ENCODE measurements around the gene FRMD5. TPM values are rescaled to one million over a fixed set of nuclear protein-coding genes. Genes with fewer than 3 reads are reported as not detected.

FRMD5 gene
- total RNA-seq, 2 experiments from 2014 or later = 0.15 TPM; not detected in 1

DNA sequence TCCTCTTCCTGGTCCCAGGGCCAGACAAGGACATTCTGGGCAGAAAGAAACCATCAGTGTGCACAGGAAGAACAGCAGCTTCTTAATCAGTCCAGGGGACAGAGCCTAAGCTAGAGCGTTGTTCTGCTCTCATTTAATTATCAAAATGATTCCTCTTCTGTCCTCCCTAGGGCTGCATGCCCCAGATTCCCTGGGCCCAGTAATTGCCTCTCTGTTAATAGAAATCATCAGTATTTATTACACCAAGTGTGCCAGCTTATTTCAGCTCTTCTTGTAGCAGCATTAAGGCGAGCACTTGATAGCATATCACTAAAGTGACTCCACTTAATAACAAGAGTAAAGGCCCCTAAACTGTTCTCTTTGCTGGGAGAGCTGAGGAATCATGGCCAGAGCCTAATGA lies 296.2 kb downstream of the FRMD5 start:
- Mint-ChIP-seq H3K36me3 (ENCODE audit: low read depth) (no peaks in the 10 kb centered on the region), H3K27ac (no peak overlapping the region), H3K4me1 (peaks cover 2% of the 10 kb centered on the region), H3K9me3 (no peaks in the 10 kb centered on the region), H3K27me3 (no peaks in the 10 kb centered on the region), H3K4me3 (no peak overlapping the region)
- CTCF ChIA-PET = interaction anchor here (0.9 kb wide), 1 partner anchor 30 kb away, joined by 5 read pairs; no protein-coding TSS in a partner anchor
- POLR2A ChIA-PET = no interaction called here
- DNase-seq = no peak

- no peaks in the 10 kb centered on the region for H3K4me1 Mint-ChIP-seq
- H3K9me3 Mint-ChIP-seq = no peaks in the 10 kb centered on the region
- POLR2A ChIA-PET = interaction anchor here (0.6 kb wide), 1 partner anchor 41 kb away, joined by 4 read pairs; no protein-coding TSS in a partner anchor
- H3K4me3 Mint-ChIP-seq = no peak overlapping the region
- DNase-seq = no peak
- H3K27ac Mint-ChIP-seq = no peak overlapping the region
- CTCF ChIA-PET = no interaction called here
- no peaks in the 10 kb centered on the region for H3K27me3 Mint-ChIP-seq
- H3K36me3 Mint-ChIP-seq (ENCODE audit: low read depth) = no peaks in the 10 kb centered on the region
Measured at GRCh38 chr15:43896543-43896942, 298.5 kb downstream of the FRMD5 start.

DNA sequence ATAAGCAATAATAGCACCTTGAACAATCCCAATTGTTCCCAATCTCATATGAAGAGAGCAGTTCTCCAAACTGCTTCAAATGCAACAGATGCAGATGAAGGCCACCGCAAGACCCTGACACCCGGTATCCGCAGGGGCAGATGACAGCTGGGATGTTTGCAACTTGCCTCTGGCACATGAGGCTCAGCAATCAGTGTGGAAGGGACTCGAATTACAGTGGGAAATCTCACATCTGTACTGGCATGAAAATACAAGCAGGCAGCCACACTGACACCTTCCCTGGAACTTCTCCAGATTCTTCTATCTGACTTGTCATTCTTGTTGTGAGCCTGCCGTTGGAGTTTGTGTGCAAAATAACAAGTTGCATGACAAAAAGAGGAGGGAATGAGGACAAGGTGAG lies 299.5 kb downstream of the FRMD5 start:
- no peaks in the 10 kb centered on the region for H3K36me3 Mint-ChIP-seq (ENCODE audit: low read depth)
- no peak overlapping the region for H3K27ac Mint-ChIP-seq
- H3K9me3 Mint-ChIP-seq = no peaks in the 10 kb centered on the region
- no peaks in the 10 kb centered on the region for H3K27me3 Mint-ChIP-seq
- ChIA-PET POLR2A (interaction anchor here (0.5 kb wide), 1 partner anchor 92 kb away, joined by 4 read pairs; no protein-coding TSS in a partner anchor), CTCF (interaction anchor here (0.5 to 1.0 kb wide), 2 partner anchors 9 to 46 kb away, joined by 3 read pairs; no protein-coding TSS in a partner anchor)
- H3K4me3 Mint-ChIP-seq = no peak overlapping the region
- no peak for DNase-seq
- no peaks in the 10 kb centered on the region for H3K4me1 Mint-ChIP-seq

GRCh38 chr15:43893956-43894355 lies 301.1 kb downstream of the FRMD5 start:
- Mint-ChIP-seq H3K36me3 (ENCODE audit: low read depth) (peaks cover 3% of the 10 kb centered on the region), H3K9me3 (no peaks in the 10 kb centered on the region), H3K4me3 (no peak overlapping the region), H3K27ac (peak overlapping the region; percentile 22), H3K4me1 (no peaks in the 10 kb centered on the region), H3K27me3 (no peaks in the 10 kb centered on the region)
- ChIA-PET CTCF (no interaction called here), POLR2A (no interaction called here)
- no peak for DNase-seq

DNA sequence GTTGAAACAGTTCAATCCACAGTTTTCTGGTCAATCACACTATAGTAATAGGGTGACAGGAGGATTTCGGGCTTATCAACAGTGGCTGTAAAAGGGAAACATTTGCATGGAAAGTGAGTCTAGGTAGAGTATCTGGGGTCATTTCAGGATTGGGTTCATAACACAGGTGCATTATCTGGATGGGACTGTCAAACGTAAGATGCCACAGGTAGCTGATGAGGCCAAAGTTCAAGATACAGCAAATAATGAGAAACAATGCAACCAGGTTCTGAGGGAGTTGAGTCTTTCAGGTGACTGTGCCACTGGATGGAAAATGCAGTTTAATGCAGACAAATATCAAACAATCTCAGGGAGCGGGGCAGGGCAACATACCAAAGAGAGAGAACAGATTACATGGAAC lies 306.0 kb downstream of the FRMD5 start:
- no peak overlapping the region for H3K27ac Mint-ChIP-seq
- no peaks in the 10 kb centered on the region for H3K4me1 Mint-ChIP-seq
- CTCF ChIA-PET = no interaction called here
- peaks cover 8% of the 10 kb centered on the region for H3K36me3 Mint-ChIP-seq (ENCODE audit: low read depth)
- POLR2A ChIA-PET = no interaction called here
- H3K27me3 Mint-ChIP-seq = no peaks in the 10 kb centered on the region
- H3K9me3 Mint-ChIP-seq = no peaks in the 10 kb centered on the region
- DNase-seq = no peak
- no peak overlapping the region for H3K4me3 Mint-ChIP-seq

DNA sequence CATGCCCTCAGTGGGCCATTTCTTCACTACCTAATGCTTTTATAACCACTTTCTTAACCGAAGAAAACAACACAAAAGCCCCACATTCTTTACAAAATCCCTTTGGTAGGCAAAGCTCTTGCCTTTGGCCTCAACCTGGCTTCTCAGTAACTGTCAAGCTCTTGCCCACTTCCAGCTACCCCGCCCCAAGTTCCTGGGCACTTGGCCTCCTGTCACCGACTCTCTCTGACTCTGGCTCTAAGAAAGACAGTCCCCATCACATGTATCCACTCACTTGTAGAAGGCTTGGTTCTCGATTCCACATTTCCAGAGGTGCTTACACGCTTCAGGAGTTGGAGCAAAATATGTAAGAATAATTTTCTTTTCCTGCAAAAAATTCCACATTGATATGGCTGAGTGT lies 307.2 kb downstream of the FRMD5 start:
- no peaks in the 10 kb centered on the region for H3K27me3 Mint-ChIP-seq
- no peaks in the 10 kb centered on the region for H3K9me3 Mint-ChIP-seq
- no peaks in the 10 kb centered on the region for H3K4me1 Mint-ChIP-seq
- H3K36me3 Mint-ChIP-seq (ENCODE audit: low read depth) = peaks cover 11% of the 10 kb centered on the region
- H3K27ac Mint-ChIP-seq = peak overlapping the region; percentile 41
- H3K4me3 Mint-ChIP-seq = no peak overlapping the region
- ChIA-PET CTCF (interaction anchor here (0.9 kb wide), 1 partner anchor 179 kb away, joined by 3 read pairs; no protein-coding TSS in a partner anchor), POLR2A (no interaction called here)
- DNase-seq = no peak

DNA sequence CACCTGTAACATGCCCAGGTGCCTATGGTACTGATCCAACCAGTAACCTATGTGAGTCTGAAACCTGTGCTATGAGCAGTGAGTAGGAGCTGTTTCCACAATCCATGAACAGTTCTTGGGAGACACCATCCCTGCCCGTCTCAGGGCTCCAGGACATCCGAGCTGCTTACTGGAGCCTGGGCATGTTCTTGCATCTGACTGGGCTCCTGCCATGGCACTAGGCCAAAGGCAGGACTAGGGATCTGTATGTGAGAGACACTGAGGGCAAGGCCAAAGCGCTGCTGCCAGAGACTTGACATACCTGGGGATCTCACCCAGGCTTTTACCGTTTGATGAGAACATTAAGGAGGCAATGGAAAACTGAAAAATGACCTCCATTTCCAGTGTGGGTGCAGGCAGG lies 308.5 kb downstream of the FRMD5 start:
- CTCF ChIA-PET = no interaction called here
- H3K4me3 Mint-ChIP-seq = no peak overlapping the region
- POLR2A ChIA-PET = no interaction called here
- peaks cover 19% of the 10 kb centered on the region for H3K36me3 Mint-ChIP-seq (ENCODE audit: low read depth)
- no peaks in the 10 kb centered on the region for H3K4me1 Mint-ChIP-seq
- no peak for DNase-seq
- H3K27me3 Mint-ChIP-seq = no peaks in the 10 kb centered on the region
- H3K27ac Mint-ChIP-seq = no peak overlapping the region
- no peaks in the 10 kb centered on the region for H3K9me3 Mint-ChIP-seq

GRCh38 chr15:43883571-43883970 lies 311.5 kb downstream of the FRMD5 start:
- ChIA-PET CTCF (no interaction called here), POLR2A (no interaction called here)
- Mint-ChIP-seq H3K9me3 (no peaks in the 10 kb centered on the region), H3K27ac (no peak overlapping the region), H3K27me3 (no peaks in the 10 kb centered on the region), H3K4me3 (no peak overlapping the region), H3K4me1 (no peaks in the 10 kb centered on the region), H3K36me3 (ENCODE audit: low read depth) (peaks cover 22% of the 10 kb centered on the region)
- no peak for DNase-seq

GRCh38 chr15:43881944-43882343 lies 313.1 kb downstream of the FRMD5 start:
- H3K27ac Mint-ChIP-seq = no peak overlapping the region
- H3K4me3 Mint-ChIP-seq = no peak overlapping the region
- POLR2A ChIA-PET = no interaction called here
- DNase-seq = peak; percentile 17
- peaks cover 25% of the 10 kb centered on the region for H3K36me3 Mint-ChIP-seq (ENCODE audit: low read depth)
- no peaks in the 10 kb centered on the region for H3K4me1 Mint-ChIP-seq
- CTCF ChIA-PET = no interaction called here
- H3K27me3 Mint-ChIP-seq = no peaks in the 10 kb centered on the region
- no peaks in the 10 kb centered on the region for H3K9me3 Mint-ChIP-seq

DNA sequence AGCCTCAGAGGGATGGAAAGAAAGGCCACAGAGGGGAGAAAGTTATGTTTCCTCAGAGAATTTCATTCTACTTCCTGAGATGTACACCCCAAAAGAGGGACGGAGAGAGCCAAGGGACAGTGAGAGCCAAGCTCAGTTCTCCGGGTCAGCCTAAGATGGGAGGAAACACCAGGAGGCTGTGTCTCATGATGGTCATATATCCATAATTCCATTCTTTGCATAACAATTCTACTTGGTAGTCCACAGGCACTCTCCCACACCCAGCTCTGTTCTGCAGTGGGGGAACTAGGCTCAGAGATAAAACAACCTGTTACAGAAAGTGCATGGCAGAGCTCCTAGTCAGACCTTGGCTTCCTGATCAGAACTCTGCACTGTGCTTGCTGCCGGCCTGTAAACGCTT lies 313.8 kb downstream of the FRMD5 start:
- Mint-ChIP-seq H3K4me1 (no peaks in the 10 kb centered on the region), H3K27me3 (no peaks in the 10 kb centered on the region), H3K27ac (peak overlapping the region; percentile 25), H3K9me3 (no peaks in the 10 kb centered on the region), H3K4me3 (no peak overlapping the region), H3K36me3 (ENCODE audit: low read depth) (peaks cover 25% of the 10 kb centered on the region)
- ChIA-PET CTCF (no interaction called here), POLR2A (interaction anchor here (1.0 kb wide), 1 partner anchor 10 kb away, joined by 5 read pairs; no protein-coding TSS in a partner anchor)
- DNase-seq = no peak

- POLR2A ChIA-PET = interaction anchor here (1.0 kb wide), 1 partner anchor 9 kb away, joined by 5 read pairs; no protein-coding TSS in a partner anchor
- no peak for DNase-seq
- H3K36me3 Mint-ChIP-seq (ENCODE audit: low read depth) = peaks cover 31% of the 10 kb centered on the region
- H3K27ac Mint-ChIP-seq = no peak overlapping the region
- no peaks in the 10 kb centered on the region for H3K27me3 Mint-ChIP-seq
- H3K9me3 Mint-ChIP-seq = no peaks in the 10 kb centered on the region
- H3K4me3 Mint-ChIP-seq = no peak overlapping the region
- no peaks in the 10 kb centered on the region for H3K4me1 Mint-ChIP-seq
- CTCF ChIA-PET = no interaction called here
Measured at GRCh38 chr15:43880406-43881194, 314.5 kb downstream of the FRMD5 start.

DNA sequence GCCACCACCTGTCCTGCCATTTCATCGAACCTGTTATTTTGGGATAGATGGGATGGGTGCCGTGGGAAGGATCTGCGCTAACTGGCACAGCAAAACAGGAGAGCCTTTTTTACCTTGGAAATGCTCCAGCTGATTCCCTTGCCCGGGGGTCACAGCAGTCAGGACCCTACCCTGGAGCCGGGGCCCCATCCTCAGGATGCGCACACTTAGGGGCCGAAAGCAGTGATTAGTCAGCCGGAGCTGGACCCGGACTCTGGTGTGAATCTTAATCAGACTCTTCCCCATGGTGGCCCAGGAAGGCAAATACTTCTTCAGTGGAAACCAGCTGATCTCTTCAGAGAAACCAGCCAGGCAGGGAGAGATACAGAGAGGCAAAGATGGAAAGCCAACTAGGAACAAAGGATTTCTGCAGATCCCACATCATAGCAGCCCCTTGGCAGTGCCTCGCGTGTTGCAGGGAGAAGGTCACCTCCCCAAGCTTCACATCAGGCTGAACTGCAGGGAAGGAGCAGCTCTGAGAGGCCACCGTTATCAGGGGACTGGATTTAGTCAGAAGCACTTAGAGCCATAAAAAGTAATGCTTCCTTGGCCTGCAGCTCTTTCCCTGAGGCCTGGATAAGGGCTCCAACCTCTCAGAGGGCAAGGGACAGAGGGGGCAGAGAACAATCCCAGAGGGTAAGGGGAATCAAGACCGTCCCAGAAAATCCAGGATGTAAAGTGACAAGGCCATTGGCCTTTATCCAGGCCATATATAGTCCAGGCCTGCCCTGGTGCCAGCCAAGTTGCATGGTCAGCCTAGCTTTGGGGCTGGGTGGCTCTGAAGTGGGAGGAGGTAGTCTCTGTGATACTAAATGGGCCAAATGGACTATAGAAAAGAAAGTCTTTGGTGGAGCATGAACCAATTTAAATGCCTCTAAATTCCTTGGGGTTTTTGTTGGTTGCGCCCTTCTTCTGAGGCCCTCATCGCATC lies 315.4 kb downstream of the FRMD5 start:
- no peaks in the 10 kb centered on the region for H3K4me1 Mint-ChIP-seq
- no peak overlapping the region for H3K4me3 Mint-ChIP-seq
- no peaks in the 10 kb centered on the region for H3K9me3 Mint-ChIP-seq
- H3K27me3 Mint-ChIP-seq = no peaks in the 10 kb centered on the region
- ChIA-PET CTCF (interaction anchor here (0.5 to 1.0 kb wide), 2 partner anchors 287 to 913 kb away, joined by 3 read pairs; no protein-coding TSS in a partner anchor), POLR2A (no interaction called here)
- peaks cover 28% of the 10 kb centered on the region for H3K36me3 Mint-ChIP-seq (ENCODE audit: low read depth)
- H3K27ac Mint-ChIP-seq = no peak overlapping the region
- no peak for DNase-seq

GRCh38 chr15:43878446-43878845 lies 316.6 kb downstream of the FRMD5 start:
- no peak overlapping the region for H3K27ac Mint-ChIP-seq
- ChIA-PET POLR2A (no interaction called here), CTCF (no interaction called here)
- H3K27me3 Mint-ChIP-seq = no peaks in the 10 kb centered on the region
- H3K4me3 Mint-ChIP-seq = no peak overlapping the region
- no peaks in the 10 kb centered on the region for H3K9me3 Mint-ChIP-seq
- peaks cover 32% of the 10 kb centered on the region for H3K36me3 Mint-ChIP-seq (ENCODE audit: low read depth)
- no peaks in the 10 kb centered on the region for H3K4me1 Mint-ChIP-seq
- no peak for DNase-seq
